Common myeloid progenitor, CD34-positive (primary cell): ENCODE data around the gene MAP2K6.

Source experiments
- CTCF ChIA-PET: fragments of 350-600 bp; sonication (Branson Sonifier 250); formaldehyde crosslinking; loops from one replicate; lab custom pipeline; 2021; ENCODE audit warnings: antibody characterized with exemption; lab: Charles Lee
- POLR2A ChIA-PET: fragments of 350-600 bp; sonication (Branson Sonifier 250); formaldehyde crosslinking; loops from one replicate; lab custom pipeline; 2021; ENCODE audit warnings: antibody characterized with exemption; lab: Charles Lee
- DNase-seq, 3 donors: peaks; one replicate each; pipeline versions ENCODE4 v3.0.0 to v3.0.0-alpha.2; 2013
- H3K27ac ChIP-seq, 2 experiments: 1 replicate in 1 of 2; 2 replicates in 1 of 2; pipeline ENCODE4 v1.7.0; 2013; ENCODE audit warnings: inconsistent platforms in 2 of 2, low read length in 2 of 2, mild to moderate bottlenecking in 2 of 2, low read depth in 1 of 2, moderate library complexity in 1 of 2; ENCODE audit not compliant: severe bottlenecking in 2 of 2, insufficient read depth in 1 of 2, poor library complexity in 1 of 2
- H3K27me3 ChIP-seq, 5 experiments: replicated peaks in 2 of 5; 1 replicate in 3 of 5; 2 replicates in 2 of 5; pipeline versions ENCODE4 v1.6.1 to v1.7.0; 2013; ENCODE audit warnings: low read length in 4 of 5, mild to moderate bottlenecking in 2 of 5, moderate library complexity in 2 of 5, inconsistent platforms in 1 of 5; ENCODE audit not compliant: insufficient read depth in 5 of 5, control insufficient read depth in 4 of 5
- H3K36me3 ChIP-seq, 4 experiments: 1 replicate in 2 of 4; 2 replicates in 2 of 4; pipeline versions ENCODE4 v1.6.1 to v1.7.0; 2013; ENCODE audit warnings: low read length in 3 of 4, control low read depth in 1 of 4, mild to moderate bottlenecking in 1 of 4; ENCODE audit not compliant: control insufficient read depth in 4 of 4, insufficient read depth in 4 of 4
- H3K4me1 ChIP-seq, 4 experiments: 1 replicate in 3 of 4; 2 replicates in 1 of 4; pipeline versions ENCODE4 v1.6.1 to v1.7.1; 2013; ENCODE audit warnings: low read length in 3 of 4, mild to moderate bottlenecking in 3 of 4, control low read depth in 1 of 4, inconsistent platforms in 1 of 4, moderate library complexity in 1 of 4; ENCODE audit not compliant: control insufficient read depth in 4 of 4, insufficient read depth in 4 of 4; ENCODE audit errors: control extremely low read depth in 1 of 4
- H3K4me3 ChIP-seq, 7 experiments: 1 replicate in 4 of 7; 2 replicates in 3 of 7; pipeline versions ENCODE4 v1.5.1 to v1.7.0; 2013; ENCODE audit warnings: mild to moderate bottlenecking in 7 of 7, low read length in 6 of 7, moderate library complexity in 6 of 7, inconsistent platforms in 2 of 7, low read depth in 2 of 7, control low read depth in 1 of 7; ENCODE audit not compliant: insufficient read depth in 4 of 7, control insufficient read depth in 1 of 7; ENCODE audit errors: extremely low read depth in 1 of 7
- H3K9me3 ChIP-seq, 5 experiments: 1 replicate in 4 of 5; 2 replicates in 1 of 5; pipeline versions ENCODE4 v1.6.1 to v1.7.1; 2013; ENCODE audit warnings: low read length in 4 of 5, mild to moderate bottlenecking in 2 of 5, inconsistent platforms in 1 of 5, low read depth in 1 of 5, moderate library complexity in 1 of 5; ENCODE audit not compliant: control insufficient read depth in 4 of 5, insufficient read depth in 2 of 5; ENCODE audit errors: control extremely low read depth in 1 of 5
- WGBS: methylation state at CpG from one replicate; pipeline ENCODE4 v1.1.5; 2013; ENCODE audit not compliant: insufficient coverage; 5-methylcytosine and 5-hydroxymethylcytosine counted together

MAP2K6 gene

GRCh38 chr17:69461951-69462369 is 47.5 kb downstream of the MAP2K6 start:
- ChIA-PET POLR2A (no interaction called here), CTCF (no interaction called here)
- no peak for DNase-seq
- H3K27ac ChIP-seq: no peak overlapping the region
- H3K27me3 ChIP-seq: peaks cover 0 to under 1% (median 0%) of the 10 kb centered on the region in 5 experiments
- H3K9me3 ChIP-seq: no peaks in the 10 kb centered on the region
- no peaks in the 10 kb centered on the region for H3K4me1 ChIP-seq
- no peaks in the 10 kb centered on the region for H3K36me3 ChIP-seq
- WGBS: 97% methylated on average over 11 of the region's 11 CpGs
- no peak overlapping the region for H3K4me3 ChIP-seq

DNA sequence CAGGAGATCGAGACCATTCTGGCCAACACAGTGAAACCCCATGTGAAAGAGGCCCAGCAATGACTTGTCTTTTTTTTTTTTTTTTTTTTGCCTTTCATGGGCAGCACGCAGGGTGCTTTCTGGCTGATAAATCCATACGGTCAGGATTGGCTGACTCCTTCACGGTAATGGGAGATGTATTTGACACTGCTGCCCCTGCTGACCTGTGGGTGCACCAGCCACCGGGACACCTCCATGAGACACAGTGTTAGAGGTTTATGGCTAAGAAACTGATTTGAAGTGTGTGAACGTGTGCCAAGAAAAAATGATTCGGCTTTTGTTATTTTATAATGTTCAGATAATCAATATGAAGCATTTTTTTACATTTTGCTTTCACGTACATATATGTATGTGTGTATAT is 48.4 kb downstream of the MAP2K6 start:
- no peak for DNase-seq
- Histone ChIP-seq H3K27ac (no peak overlapping the region), H3K4me1 (no peaks in the 10 kb centered on the region), H3K36me3 (no peaks in the 10 kb centered on the region), H3K4me3 (no peak overlapping the region), H3K9me3 (no peaks in the 10 kb centered on the region), H3K27me3 (no peaks in the 10 kb centered on the region)
- POLR2A ChIA-PET: no interaction called here
- 96% methylated on average over 4 of the region's 8 CpGs for WGBS
- CTCF ChIA-PET: no interaction called here

- CTCF ChIA-PET: no interaction called here
Measured at GRCh38 chr17:69466451-69466850, 52.0 kb downstream of the MAP2K6 start.

DNA sequence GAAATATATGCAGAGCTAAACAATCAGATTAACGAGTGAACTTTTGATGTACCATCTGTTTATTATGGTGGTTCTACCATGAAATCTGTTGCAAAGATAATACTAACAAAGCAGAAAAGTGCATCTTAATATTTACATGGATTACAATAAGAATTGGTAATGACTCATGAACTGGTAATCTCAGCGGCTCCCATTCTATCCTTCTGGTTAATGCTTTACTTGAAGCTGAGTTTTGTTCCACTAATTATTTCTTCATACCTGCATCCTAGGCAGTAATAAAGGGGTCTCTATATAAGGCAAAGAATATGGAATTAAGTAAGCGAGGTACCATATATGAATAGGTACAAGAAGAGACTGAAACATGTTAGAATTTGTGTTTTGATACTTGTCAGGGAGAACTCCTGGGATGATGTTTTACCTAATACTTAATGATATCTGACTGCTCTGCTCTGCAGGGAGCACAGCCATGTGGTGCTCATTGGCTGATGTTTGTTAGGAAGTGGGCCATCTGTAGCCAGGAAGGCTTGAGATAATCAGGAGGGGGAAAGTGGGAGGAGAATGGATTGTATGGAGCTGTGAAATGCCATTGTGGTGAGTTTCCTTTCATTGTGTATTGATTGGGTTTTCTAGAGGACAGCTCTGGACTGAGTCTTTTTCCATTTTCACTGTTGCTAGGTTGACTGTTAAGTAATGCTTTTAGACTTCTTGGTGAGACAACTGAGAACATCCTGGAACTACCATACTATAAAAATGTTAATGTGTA is 52.6 kb downstream of the MAP2K6 start:
- Histone ChIP-seq H3K36me3 (no peaks in the 10 kb centered on the region), H3K27ac (no peak overlapping the region), H3K4me3 (no peak overlapping the region), H3K9me3 (no peaks in the 10 kb centered on the region), H3K27me3 (no peaks in the 10 kb centered on the region), H3K4me1 (no peaks in the 10 kb centered on the region)
- 100% methylated on average over 1 of the region's 3 CpGs for WGBS
- ChIA-PET CTCF (no interaction called here), POLR2A (interaction anchor here (0.6 kb wide), 1 partner anchor 925 kb away, joined by 3 read pairs; no protein-coding TSS in a partner anchor)
- DNase-seq: no peak

More at GRCh38 chr17:69466451-69466850, 52.0 kb downstream of the MAP2K6 start:
- Histone ChIP-seq H3K27ac (no peak overlapping the region), H3K27me3 (no peaks in the 10 kb centered on the region), H3K4me1 (no peaks in the 10 kb centered on the region), H3K4me3 (no peak overlapping the region), H3K9me3 (no peaks in the 10 kb centered on the region), H3K36me3 (no peaks in the 10 kb centered on the region)
- POLR2A ChIA-PET: interaction anchor here (0.6 kb wide), 1 partner anchor 87 kb away, joined by 4 read pairs; no protein-coding TSS in a partner anchor
- 92% methylated on average over 5 of the region's 6 CpGs for WGBS
- no peak for DNase-seq

GRCh38 chr17:69468207-69468606 is 53.7 kb downstream of the MAP2K6 start:
- no peak overlapping the region for H3K27ac ChIP-seq
- no peak overlapping the region for H3K4me3 ChIP-seq
- H3K36me3 ChIP-seq: no peaks in the 10 kb centered on the region
- WGBS: 76% methylated on average over 5 of the region's 5 CpGs
- H3K27me3 ChIP-seq: no peaks in the 10 kb centered on the region
- no peak for DNase-seq
- H3K9me3 ChIP-seq: no peaks in the 10 kb centered on the region
- CTCF ChIA-PET: no interaction called here
- H3K4me1 ChIP-seq: no peaks in the 10 kb centered on the region
- POLR2A ChIA-PET: no interaction called here

GRCh38 chr17:69470702-69471101 is 56.2 kb downstream of the MAP2K6 start:
- Histone ChIP-seq H3K9me3 (no peaks in the 10 kb centered on the region), H3K4me3 (no peak overlapping the region), H3K27ac (no peak overlapping the region), H3K27me3 (no peaks in the 10 kb centered on the region), H3K36me3 (peaks cover 0 to 3% (median 0%) of the 10 kb centered on the region in 4 experiments), H3K4me1 (no peaks in the 10 kb centered on the region)
- ChIA-PET POLR2A (no interaction called here), CTCF (no interaction called here)
- 100% methylated on average over 2 of the region's 2 CpGs for WGBS
- no peak for DNase-seq

- Histone ChIP-seq H3K4me1 (no peaks in the 10 kb centered on the region), H3K4me3 (no peak overlapping the region), H3K9me3 (no peaks in the 10 kb centered on the region), H3K36me3 (peaks cover 0 to 3% (median 0%) of the 10 kb centered on the region in 4 experiments), H3K27ac (no peak overlapping the region), H3K27me3 (no peaks in the 10 kb centered on the region)
- no peak for DNase-seq
- POLR2A ChIA-PET: interaction anchor here (0.7 kb wide), 1 partner anchor 97 kb away, joined by 4 read pairs; no protein-coding TSS in a partner anchor
- no CpG with 5 or more reads among the region's 3 CpGs for WGBS
- CTCF ChIA-PET: no interaction called here
Measured at GRCh38 chr17:69471406-69471805, 56.9 kb downstream of the MAP2K6 start.
